Memory B cell (primary cell): Measurements from ENCODE around the gene ARL11.

Experiments used
- ATAC-seq: fragments of 150-1000 bp; cut with Tn5 transposase; 2 replicates; pipeline ENCODE4 v1.10.0; 2021; ENCODE audit warnings: low read depth, mild to moderate bottlenecking, moderate library complexity
- DNase-seq, 2 donors: peaks; one replicate each; pipeline ENCODE4 v3.0.0; 2022; ENCODE audit warnings: low spot score in 2 of 2
- H3K27ac Mint-ChIP-seq: one replicate; pipeline ENCODE4 v1.8.0; 2022; ENCODE audit warnings: mild to moderate bottlenecking, moderate library complexity, mixed read lengths
- H3K27me3 Mint-ChIP-seq: one replicate; pipeline ENCODE4 v1.8.0; 2022; ENCODE audit warnings: mixed read lengths
- H3K36me3 Mint-ChIP-seq: one replicate; pipeline ENCODE4 v1.8.0; 2022; ENCODE audit warnings: mild to moderate bottlenecking, mixed read lengths
- H3K4me1 Mint-ChIP-seq: one replicate; pipeline ENCODE4 v1.8.0; 2022; ENCODE audit warnings: mixed read lengths
- H3K4me3 Mint-ChIP-seq: one replicate; pipeline ENCODE4 v1.8.0; 2022; ENCODE audit warnings: mild to moderate bottlenecking, moderate library complexity, mixed read lengths
- H3K9me3 Mint-ChIP-seq: one replicate; pipeline ENCODE4 v1.8.0; 2022; ENCODE audit warnings: mixed read lengths

ARL11 gene

GRCh38 chr13:49678191-49678914 lies 50.0 kb downstream of the ARL11 start:
- H3K27ac Mint-ChIP-seq = no peak overlapping the region
- H3K27me3 Mint-ChIP-seq = no peaks in the 10 kb centered on the region
- DNase-seq (no peak), ATAC-seq (no peak)
- H3K4me1 Mint-ChIP-seq = peaks cover 18% of the 10 kb centered on the region
- peaks cover 12% of the 10 kb centered on the region for H3K36me3 Mint-ChIP-seq
- H3K9me3 Mint-ChIP-seq = no peaks in the 10 kb centered on the region
- H3K4me3 Mint-ChIP-seq = no peak overlapping the region

- H3K4me1 Mint-ChIP-seq = peaks cover 18% of the 10 kb centered on the region
- DNase-seq (no peak), ATAC-seq (no peak)
- H3K36me3 Mint-ChIP-seq = peaks cover 12% of the 10 kb centered on the region
- H3K27ac Mint-ChIP-seq = no peak overlapping the region
- H3K4me3 Mint-ChIP-seq = no peak overlapping the region
- H3K9me3 Mint-ChIP-seq = no peaks in the 10 kb centered on the region
- no peaks in the 10 kb centered on the region for H3K27me3 Mint-ChIP-seq
Measured at GRCh38 chr13:49679246-49679645, 50.9 kb downstream of the ARL11 start.

- Mint-ChIP-seq H3K27me3 (no peaks in the 10 kb centered on the region), H3K4me3 (no peak overlapping the region)
- DNase-seq = no peak
Measured at GRCh38 chr13:49681842-49682435, 53.6 kb downstream of the ARL11 start.

More at GRCh38 chr13:49681842-49682435, 53.6 kb downstream of the ARL11 start:
- Mint-ChIP-seq H3K36me3 (peaks cover 14% of the 10 kb centered on the region), H3K4me1 (peaks cover 9% of the 10 kb centered on the region), H3K9me3 (no peaks in the 10 kb centered on the region), H3K27ac (no peak overlapping the region)
- ATAC-seq = no peak
